Liver (tissue), 3 donors: Measurements from ENCODE around the gene VAT1.

Source experiments
- FOXA1 ChIP-seq: IDR thresholded peaks from 2 replicates; pipeline ENCODE4 v1.6.1; 2016; ENCODE audit warnings: antibody characterized with exemption
- GABPA ChIP-seq, 2 donors: IDR thresholded peaks in 1 of 2; conservative IDR thresholded peaks in 1 of 2; 2 replicates each; pipeline ENCODE4 v1.6.1; 2016; ENCODE audit warnings: antibody characterized with exemption in 2 of 2, mild to moderate bottlenecking in 1 of 2, moderate library complexity in 1 of 2
- HNF4G ChIP-seq: IDR thresholded peaks from 2 replicates; pipeline ENCODE4 v1.6.1; 2016; ENCODE audit warnings: antibody characterized with exemption
- JUND ChIP-seq, 2 donors: IDR thresholded peaks; 2 replicates each; pipeline ENCODE4 v1.6.1; 2016; ENCODE audit warnings: antibody characterized with exemption in 2 of 2
- RAD21 ChIP-seq, 2 donors: IDR thresholded peaks; 2 replicates each; pipeline ENCODE4 v1.6.1; 2016; ENCODE audit warnings: antibody characterized with exemption in 2 of 2, mild to moderate bottlenecking in 2 of 2
- SP1 ChIP-seq: IDR thresholded peaks from 2 replicates; pipeline ENCODE4 v1.6.1; 2018; ENCODE audit warnings: antibody characterized with exemption, mild to moderate bottlenecking
- TAF1 ChIP-seq: conservative IDR thresholded peaks from 2 replicates; pipeline ENCODE4 v1.6.1; 2016; ENCODE audit warnings: antibody characterized with exemption, mild to moderate bottlenecking
- YY1 ChIP-seq: IDR thresholded peaks from 2 replicates; pipeline ENCODE4 v1.6.1; 2016; ENCODE audit warnings: antibody characterized with exemption, mild to moderate bottlenecking
- TF ChIP-seq, protein P1 (sequence below): fragments of 150-350 bp; IDR thresholded peaks from 2 replicates; pipeline ENCODE4 v1.5.1; 2017; ENCODE audit warnings: improper control_type of control experiment, low read depth, low read length; ENCODE audit not compliant: missing input control
- TF ChIP-seq, protein P2 (sequence below): IDR thresholded peaks from 2 replicates; pipeline ENCODE4 v1.6.1; 2016; ENCODE audit warnings: antibody characterized with exemption
- TF ChIP-seq, protein P3 (sequence below): IDR thresholded peaks from 2 replicates; pipeline ENCODE4 v1.6.1; 2016; ENCODE audit warnings: antibody characterized with exemption
- TF ChIP-seq, protein P4 (sequence below): IDR thresholded peaks from 2 replicates; pipeline ENCODE4 v1.6.1; 2016; ENCODE audit warnings: antibody characterized with exemption, mild to moderate bottlenecking
- TF ChIP-seq, protein P5 (sequence below): IDR thresholded peaks from 2 replicates; pipeline ENCODE4 v1.6.1; 2016; ENCODE audit warnings: antibody characterized with exemption
- donor health status: healthy.
- donor health status: healthy.

DNA sequence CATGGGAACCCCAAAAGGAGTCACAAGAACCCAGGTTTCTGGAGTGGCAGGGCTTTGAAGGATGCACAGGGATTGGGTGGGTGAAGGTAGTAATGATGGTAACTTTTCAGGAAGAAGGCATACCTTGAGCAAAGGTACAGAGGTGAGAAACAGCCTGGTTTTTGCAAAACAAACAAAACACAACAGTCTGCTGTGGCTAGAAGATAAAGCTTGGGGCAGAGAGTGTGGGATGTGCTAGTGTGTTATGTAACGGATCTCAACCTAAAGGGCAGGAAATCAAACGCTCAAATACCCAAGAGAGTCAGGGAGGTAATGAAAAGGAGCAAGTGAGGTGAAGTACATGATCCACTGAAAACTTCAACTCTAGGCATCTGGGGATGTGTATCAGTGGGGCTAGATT lies 46.9 kb downstream of the VAT1 start:
- TF ChIP-seq, protein P1, sequence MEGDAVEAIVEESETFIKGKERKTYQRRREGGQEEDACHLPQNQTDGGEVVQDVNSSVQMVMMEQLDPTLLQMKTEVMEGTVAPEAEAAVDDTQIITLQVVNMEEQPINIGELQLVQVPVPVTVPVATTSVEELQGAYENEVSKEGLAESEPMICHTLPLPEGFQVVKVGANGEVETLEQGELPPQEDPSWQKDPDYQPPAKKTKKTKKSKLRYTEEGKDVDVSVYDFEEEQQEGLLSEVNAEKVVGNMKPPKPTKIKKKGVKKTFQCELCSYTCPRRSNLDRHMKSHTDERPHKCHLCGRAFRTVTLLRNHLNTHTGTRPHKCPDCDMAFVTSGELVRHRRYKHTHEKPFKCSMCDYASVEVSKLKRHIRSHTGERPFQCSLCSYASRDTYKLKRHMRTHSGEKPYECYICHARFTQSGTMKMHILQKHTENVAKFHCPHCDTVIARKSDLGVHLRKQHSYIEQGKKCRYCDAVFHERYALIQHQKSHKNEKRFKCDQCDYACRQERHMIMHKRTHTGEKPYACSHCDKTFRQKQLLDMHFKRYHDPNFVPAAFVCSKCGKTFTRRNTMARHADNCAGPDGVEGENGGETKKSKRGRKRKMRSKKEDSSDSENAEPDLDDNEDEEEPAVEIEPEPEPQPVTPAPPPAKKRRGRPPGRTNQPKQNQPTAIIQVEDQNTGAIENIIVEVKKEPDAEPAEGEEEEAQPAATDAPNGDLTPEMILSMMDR = no peak
- TF ChIP-seq SP1 (no peak), TAF1 (no peak), JUND (IDR thresholded peaks at IDR 0.05) (no peak), RAD21 (IDR thresholded peaks at IDR 0.05) (no peak), YY1 (no peak), HNF4G (no peak), FOXA1 (no peak), GABPA (IDR thresholded peaks at IDR 0.05 in 1 of 2, conservative IDR thresholded peaks at IDR 0.05 in 1 of 2) (no peak)
- TF ChIP-seq, protein P2, sequence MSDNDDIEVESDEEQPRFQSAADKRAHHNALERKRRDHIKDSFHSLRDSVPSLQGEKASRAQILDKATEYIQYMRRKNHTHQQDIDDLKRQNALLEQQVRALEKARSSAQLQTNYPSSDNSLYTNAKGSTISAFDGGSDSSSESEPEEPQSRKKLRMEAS = no peak
- TF ChIP-seq, protein P3, sequence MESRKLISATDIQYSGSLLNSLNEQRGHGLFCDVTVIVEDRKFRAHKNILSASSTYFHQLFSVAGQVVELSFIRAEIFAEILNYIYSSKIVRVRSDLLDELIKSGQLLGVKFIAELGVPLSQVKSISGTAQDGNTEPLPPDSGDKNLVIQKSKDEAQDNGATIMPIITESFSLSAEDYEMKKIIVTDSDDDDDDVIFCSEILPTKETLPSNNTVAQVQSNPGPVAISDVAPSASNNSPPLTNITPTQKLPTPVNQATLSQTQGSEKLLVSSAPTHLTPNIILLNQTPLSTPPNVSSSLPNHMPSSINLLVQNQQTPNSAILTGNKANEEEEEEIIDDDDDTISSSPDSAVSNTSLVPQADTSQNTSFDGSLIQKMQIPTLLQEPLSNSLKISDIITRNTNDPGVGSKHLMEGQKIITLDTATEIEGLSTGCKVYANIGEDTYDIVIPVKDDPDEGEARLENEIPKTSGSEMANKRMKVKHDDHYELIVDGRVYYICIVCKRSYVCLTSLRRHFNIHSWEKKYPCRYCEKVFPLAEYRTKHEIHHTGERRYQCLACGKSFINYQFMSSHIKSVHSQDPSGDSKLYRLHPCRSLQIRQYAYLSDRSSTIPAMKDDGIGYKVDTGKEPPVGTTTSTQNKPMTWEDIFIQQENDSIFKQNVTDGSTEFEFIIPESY = no peak
- TF ChIP-seq, protein P4, sequence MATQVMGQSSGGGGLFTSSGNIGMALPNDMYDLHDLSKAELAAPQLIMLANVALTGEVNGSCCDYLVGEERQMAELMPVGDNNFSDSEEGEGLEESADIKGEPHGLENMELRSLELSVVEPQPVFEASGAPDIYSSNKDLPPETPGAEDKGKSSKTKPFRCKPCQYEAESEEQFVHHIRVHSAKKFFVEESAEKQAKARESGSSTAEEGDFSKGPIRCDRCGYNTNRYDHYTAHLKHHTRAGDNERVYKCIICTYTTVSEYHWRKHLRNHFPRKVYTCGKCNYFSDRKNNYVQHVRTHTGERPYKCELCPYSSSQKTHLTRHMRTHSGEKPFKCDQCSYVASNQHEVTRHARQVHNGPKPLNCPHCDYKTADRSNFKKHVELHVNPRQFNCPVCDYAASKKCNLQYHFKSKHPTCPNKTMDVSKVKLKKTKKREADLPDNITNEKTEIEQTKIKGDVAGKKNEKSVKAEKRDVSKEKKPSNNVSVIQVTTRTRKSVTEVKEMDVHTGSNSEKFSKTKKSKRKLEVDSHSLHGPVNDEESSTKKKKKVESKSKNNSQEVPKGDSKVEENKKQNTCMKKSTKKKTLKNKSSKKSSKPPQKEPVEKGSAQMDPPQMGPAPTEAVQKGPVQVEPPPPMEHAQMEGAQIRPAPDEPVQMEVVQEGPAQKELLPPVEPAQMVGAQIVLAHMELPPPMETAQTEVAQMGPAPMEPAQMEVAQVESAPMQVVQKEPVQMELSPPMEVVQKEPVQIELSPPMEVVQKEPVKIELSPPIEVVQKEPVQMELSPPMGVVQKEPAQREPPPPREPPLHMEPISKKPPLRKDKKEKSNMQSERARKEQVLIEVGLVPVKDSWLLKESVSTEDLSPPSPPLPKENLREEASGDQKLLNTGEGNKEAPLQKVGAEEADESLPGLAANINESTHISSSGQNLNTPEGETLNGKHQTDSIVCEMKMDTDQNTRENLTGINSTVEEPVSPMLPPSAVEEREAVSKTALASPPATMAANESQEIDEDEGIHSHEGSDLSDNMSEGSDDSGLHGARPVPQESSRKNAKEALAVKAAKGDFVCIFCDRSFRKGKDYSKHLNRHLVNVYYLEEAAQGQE = no peak
- TF ChIP-seq, protein P5, sequence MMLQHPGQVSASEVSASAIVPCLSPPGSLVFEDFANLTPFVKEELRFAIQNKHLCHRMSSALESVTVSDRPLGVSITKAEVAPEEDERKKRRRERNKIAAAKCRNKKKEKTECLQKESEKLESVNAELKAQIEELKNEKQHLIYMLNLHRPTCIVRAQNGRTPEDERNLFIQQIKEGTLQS = no peak
